Peyer's patch (tissue), 4 donors: ENCODE data around the gene AGTPBP1.

Source experiments
- POLR2A ChIP-seq, 2 donors: fragments of 450-650 bp; IDR thresholded peaks; one replicate each; pipeline ENCODE4 v1.5.1; 2017; ENCODE audit warnings: antibody characterized with exemption in 2 of 2, mild to moderate bottlenecking in 2 of 2, moderate library complexity in 2 of 2
- TF ChIP-seq, protein P1 (sequence below), 6 experiments: fragments of 450-650 bp in 4 of 6; fragments of 200-600 bp in 2 of 6; sonication (generic) in 1 of 6; IDR thresholded peaks; one replicate each; pipeline ENCODE4 v1.5.1; 2017 to 2019; ENCODE audit warnings: antibody characterized with exemption in 6 of 6, mild to moderate bottlenecking in 3 of 6, moderate library complexity in 1 of 6

DNA sequence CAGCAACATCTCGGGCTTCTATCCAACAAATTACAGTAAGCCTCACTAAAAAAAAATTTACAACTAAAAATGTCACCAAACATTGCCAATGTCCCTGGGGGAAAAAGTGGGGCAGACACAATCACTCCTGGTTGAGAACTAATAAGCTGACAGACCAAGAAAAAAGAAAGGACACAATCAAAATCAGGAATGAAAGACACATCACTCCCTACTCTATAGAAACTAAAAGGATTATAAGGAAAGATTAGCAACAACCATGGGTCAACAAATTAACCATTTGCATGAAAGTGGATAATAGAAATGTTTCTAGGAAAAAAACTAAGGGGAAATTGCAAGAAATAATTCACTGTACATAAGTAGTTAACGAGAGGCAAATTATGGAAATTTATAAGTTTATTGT lies 53.4 kb downstream of the AGTPBP1 start:
- TF ChIP-seq, protein P1, sequence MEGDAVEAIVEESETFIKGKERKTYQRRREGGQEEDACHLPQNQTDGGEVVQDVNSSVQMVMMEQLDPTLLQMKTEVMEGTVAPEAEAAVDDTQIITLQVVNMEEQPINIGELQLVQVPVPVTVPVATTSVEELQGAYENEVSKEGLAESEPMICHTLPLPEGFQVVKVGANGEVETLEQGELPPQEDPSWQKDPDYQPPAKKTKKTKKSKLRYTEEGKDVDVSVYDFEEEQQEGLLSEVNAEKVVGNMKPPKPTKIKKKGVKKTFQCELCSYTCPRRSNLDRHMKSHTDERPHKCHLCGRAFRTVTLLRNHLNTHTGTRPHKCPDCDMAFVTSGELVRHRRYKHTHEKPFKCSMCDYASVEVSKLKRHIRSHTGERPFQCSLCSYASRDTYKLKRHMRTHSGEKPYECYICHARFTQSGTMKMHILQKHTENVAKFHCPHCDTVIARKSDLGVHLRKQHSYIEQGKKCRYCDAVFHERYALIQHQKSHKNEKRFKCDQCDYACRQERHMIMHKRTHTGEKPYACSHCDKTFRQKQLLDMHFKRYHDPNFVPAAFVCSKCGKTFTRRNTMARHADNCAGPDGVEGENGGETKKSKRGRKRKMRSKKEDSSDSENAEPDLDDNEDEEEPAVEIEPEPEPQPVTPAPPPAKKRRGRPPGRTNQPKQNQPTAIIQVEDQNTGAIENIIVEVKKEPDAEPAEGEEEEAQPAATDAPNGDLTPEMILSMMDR (IDR thresholded peaks at IDR 0.05): no peak
- no peak for TF ChIP-seq POLR2A (IDR thresholded peaks at IDR 0.05)
